TTC549 (cell line): ENCODE measurements around the gene HBA1.
"Not testable (repeated sequence)": the region's sequence is repeated elsewhere in the genome, so short reads cannot be mapped to it uniquely, and the experiment has no call there.

ENCODE experiments used
- FAIRE-seq: peaks from 2 replicates; lab custom pipeline; 2012; peaks lifted over from hg19 to GRCh38; lab: Jason Lieb, UNC

Gene HBA1

DNA sequence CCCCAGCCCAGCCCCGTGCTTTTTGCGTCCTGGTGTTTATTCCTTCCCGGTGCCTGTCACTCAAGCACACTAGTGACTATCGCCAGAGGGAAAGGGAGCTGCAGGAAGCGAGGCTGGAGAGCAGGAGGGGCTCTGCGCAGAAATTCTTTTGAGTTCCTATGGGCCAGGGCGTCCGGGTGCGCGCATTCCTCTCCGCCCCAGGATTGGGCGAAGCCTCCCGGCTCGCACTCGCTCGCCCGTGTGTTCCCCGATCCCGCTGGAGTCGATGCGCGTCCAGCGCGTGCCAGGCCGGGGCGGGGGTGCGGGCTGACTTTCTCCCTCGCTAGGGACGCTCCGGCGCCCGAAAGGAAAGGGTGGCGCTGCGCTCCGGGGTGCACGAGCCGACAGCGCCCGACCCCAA, 474 bp upstream of the HBA1 start:
- not testable (repeated sequence) for FAIRE-seq

DNA sequence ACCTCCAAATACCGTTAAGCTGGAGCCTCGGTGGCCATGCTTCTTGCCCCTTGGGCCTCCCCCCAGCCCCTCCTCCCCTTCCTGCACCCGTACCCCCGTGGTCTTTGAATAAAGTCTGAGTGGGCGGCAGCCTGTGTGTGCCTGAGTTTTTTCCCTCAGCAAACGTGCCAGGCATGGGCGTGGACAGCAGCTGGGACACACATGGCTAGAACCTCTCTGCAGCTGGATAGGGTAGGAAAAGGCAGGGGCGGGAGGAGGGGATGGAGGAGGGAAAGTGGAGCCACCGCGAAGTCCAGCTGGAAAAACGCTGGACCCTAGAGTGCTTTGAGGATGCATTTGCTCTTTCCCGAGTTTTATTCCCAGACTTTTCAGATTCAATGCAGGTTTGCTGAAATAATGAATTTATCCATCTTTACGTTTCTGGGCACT, 928 bp downstream of the HBA1 start:
- no peak for FAIRE-seq

DNA sequence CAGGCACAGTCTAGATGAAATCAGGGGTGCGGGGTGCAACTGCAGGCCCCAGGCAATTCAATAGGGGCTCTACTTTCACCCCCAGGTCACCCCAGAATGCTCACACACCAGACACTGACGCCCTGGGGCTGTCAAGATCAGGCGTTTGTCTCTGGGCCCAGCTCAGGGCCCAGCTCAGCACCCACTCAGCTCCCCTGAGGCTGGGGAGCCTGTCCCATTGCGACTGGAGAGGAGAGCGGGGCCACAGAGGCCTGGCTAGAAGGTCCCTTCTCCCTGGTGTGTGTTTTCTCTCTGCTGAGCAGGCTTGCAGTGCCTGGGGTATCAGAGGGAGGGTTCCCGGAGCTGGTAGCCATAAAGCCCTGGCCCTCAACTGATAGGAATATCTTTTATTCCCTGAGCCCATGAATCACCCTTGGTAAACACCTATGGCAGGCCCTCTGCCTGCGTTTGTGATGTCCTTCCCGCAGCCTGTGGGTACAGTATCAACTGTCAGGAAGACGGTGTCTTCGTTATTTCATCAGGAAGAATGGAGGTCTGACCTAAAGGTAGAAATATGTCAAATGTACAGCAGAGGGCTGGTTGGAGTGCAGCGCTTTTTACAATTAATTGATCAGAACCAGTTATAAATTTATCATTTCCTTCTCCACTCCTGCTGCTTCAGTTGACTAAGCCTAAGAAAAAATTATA, 1.6 kb downstream of the HBA1 start:
- FAIRE-seq: no peak

DNA sequence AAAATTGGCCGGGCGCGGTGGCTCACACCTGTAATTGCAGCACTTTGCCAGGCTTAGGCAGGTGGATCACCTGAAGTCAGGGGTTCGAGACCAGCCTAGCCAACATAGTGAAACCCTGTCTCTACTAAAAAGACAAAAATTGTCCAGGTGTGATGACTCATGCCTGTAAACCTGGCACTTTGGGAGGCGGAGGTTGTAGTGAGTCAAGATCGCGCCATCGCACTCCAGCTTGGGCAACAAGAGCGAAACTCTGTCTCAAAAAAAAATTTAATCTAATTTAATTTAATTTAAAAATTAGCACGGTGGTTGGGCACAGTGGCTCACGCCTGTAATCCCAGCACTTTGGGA, 2.2 kb downstream of the HBA1 start:
- no peak for FAIRE-seq

DNA sequence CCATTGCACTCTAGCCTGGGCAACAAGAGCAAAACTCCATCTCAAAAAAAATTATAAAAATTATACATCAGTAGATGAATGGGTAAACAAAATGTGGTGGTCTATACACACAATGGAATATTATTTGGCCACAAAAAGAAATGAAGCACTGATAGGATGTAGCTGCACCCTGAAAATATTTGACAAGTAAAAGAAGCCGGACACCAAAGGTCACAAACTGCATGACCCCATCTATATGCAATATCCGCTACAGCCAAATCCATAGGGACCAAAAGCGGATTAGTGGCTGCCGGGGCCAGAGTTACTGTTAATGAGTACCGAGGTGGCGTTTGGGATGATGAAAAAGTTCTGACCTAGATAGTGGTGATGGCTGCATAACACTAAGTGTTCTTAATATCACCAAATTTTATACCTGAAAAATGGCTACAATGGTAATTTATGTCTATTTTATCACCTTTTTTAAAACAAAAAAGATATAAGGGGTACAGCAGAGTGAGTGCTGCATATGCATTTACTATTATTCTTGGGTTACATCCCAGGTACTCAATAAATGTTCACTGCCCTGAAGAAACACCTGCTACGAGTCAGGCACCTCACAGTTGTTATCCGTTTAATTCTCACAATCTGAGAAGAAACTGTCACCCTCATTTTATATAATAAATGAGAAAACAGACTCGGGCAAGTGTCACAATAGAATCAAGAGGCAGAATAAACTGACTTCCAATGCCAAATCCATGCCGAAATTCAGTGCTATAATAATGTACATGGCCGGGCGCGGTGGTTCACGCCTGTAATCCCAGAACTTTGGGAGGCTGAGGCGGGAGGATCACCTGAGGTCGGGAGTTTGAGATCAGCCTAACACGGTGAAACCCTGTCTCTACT, 3.0 kb downstream of the HBA1 start:
- FAIRE-seq: no peak

DNA sequence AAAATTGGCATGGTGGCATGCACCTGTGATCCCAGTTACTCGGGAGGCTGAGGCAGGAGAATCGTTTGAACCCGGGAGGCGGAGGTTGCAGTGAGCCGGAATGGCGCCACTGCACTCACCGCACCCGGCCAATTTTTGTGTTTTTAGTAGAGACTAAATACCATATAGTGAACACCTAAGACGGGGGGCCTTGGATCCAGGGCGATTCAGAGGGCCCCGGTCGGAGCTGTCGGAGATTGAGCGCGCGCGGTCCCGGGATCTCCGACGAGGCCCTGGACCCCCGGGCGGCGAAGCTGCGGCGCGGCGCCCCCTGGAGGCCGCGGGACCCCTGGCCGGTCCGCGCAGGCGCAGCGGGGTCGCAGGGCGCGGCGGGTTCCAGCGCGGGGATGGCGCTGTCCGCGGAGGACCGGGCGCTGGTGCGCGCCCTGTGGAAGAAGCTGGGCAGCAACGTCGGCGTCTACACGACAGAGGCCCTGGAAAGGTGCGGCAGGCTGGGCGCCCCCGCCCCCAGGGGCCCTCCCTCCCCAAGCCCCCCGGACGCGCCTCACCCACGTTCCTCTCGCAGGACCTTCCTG, 3.7 kb downstream of the HBA1 start, which contains the start of gene HBQ1:
TSS of gene HBQ1 (plus strand) at position 359 of the 575 bp plus-strand sequence. CDS start at position 387, 28 bp downstream.
- FAIRE-seq: no peak

DNA sequence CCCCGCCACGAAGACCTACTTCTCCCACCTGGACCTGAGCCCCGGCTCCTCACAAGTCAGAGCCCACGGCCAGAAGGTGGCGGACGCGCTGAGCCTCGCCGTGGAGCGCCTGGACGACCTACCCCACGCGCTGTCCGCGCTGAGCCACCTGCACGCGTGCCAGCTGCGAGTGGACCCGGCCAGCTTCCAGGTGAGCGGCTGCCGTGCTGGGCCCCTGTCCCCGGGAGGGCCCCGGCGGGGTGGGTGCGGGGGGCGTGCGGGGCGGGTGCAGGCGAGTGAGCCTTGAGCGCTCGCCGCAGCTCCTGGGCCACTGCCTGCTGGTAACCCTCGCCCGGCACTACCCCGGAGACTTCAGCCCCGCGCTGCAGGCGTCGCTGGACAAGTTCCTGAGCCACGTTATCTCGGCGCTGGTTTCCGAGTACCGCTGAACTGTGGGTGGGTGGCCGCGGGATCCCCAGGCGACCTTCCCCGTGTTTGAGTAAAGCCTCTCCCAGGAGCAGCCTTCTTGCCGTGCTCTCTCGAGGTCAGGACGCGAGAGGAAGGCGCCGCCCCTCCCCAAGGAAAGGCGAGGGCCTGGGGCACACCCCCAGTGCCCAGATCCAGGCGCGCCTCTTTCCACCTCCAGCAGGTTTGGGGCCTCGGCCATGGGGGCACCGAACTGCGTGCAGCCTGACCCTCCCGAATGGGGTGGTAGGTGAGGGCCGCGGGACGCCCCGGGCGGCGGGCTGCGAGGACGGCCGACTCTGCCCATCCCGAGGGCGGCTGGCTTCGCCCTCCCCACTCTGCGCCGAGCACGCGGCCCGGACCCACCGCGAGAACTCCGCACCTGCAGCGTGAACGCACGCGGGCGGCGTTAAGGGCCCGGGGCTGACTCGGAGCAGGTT, 4.4 kb downstream of the HBA1 start:
- FAIRE-seq: no peak

DNA sequence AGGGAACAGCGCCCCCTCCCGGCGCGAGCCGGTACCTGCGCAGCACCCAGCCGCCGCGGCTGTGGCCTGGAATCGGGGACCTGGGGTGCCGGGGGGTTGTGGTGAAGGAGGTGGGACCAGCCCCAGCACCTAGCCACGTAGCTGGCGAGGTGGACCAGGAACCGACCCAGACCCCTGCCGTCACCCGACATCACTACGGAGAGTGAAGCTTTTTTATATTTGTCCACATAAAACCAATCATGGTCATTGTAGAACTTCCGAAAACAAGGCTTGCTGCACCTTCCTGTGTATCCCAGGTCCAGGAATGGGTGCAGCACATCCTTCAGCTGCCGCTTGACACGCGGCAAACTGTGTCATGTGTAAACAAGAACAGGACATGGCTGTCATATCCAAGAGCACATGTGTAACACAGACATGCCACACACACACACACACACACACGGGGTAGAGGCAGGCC, 5.1 kb downstream of the HBA1 start:
- no peak for FAIRE-seq

DNA sequence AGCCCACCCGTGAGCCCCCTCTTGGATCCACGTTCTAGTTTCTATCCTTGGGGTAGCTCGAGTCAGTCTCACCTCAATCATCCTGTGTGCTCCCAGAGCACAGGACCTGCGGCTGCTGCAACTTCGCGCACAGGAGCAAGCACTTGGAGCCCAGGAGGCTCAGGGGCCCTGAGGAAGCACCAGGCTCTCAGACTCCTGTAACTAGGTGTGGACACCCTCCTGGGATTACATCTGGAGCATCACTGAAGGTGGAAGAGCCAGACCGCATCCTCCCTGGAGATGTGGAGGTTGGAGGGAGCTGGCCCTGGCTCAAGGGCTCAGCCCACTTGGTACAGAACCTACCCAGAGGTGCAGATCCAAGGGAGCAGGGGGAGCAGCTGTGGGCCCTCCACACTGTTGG, 6.5 kb downstream of the HBA1 start:
- no peak for FAIRE-seq

DNA sequence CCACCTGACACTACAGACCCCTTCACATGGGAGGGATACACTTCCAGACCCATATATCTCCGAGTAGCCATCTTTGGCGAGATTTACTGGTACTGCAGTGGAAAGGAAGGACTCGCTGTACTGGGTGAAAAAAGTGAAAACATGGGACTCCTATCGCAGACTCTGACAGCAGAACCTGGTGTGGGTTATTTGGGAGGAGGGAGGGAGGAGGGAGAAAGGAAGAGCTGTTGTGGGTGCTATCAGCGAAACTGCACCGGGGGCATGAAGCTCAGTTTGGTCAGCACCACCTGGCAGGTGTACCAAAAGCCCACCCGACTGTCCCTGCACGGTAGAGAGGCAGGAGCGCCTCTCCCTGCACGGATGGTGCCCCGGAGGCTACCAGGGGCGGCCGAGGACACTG, 8.7 kb downstream of the HBA1 start:
- no peak for FAIRE-seq

DNA sequence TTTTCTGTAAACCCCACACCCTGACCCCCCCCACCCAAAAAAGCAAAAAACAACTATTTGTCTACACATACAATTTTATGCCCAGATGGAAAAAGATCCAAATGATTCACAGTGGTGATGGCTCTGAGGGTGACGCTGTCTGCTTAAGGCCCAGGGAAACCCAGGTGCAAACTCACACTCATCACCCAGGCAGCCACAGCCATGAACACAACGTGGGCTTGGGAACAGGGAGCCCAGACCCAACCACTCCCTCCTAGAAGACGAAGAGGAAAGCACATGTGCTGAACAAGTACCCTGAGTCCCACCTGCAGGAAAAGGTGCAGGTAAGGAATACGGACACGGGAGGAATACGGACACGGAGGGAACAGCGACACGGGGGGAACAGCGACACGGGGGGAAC, 9.2 kb downstream of the HBA1 start:
- FAIRE-seq: no peak

DNA sequence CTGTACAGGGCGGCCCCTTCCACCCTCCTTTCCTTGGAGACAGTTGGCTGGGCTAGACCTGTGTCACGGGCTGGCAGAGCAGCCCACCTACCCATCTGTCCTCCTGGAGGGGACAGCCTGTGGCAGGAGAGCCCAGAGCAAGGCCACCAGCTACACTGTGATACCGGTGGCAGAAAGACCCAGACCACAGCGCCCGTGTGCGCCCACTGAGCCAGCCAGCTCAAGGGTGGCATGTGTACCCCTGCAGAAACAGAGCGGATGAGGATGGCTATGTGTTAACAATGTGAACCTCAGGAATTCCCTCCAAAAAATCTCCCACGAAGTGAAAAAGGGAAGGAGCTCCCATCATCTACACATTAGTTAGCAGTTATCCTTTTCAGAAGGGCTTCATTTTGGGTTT, 10.8 kb downstream of the HBA1 start:
- no peak for FAIRE-seq

DNA sequence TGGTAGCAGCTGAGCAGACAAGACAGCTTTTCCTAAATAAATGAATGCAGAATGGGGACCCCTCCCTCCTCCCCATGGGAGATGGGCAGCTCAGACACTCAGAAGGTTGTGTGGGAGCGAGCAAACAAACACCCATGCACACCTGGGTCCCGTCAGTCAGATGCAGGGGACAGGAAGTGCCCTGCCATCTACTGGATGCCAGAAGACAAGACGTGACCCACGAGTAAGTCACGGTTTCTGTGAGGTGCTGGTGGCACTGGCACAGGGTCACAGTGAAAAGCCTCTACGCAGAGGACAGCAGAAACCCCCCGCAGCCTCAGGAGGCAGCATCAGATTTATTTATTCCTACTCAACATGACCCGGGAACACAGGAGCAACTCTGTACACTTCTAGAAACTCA, 12.2 kb downstream of the HBA1 start:
- FAIRE-seq: no peak

DNA sequence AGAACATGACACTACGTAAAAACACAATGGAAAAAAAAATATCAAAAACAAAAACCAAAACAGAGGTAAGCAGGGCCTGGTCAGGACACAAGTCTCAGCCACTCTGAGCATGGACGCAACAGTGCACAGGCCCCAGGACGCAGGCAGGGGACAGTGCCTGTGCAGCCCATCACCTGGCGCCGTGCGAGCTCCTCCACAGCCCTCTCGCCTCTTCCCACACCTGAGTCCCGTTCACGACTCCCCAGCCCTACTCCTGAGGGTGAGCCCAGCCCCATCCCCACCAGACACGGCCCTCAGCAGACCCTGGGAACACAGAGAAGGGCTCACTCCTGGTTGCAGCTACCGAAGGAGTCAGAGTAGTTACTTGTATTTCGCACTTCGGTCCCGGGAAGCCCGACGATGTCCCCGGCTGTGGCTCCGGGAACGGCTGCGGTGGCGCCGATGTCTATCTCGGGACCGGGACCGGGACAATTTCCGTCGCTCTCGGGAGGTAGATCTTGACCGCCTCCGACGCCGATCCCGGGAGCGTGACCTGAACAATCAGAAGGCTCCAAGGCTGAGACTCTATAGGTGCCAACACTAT, 13.2 kb downstream of the HBA1 start:
- FAIRE-seq: no peak

DNA sequence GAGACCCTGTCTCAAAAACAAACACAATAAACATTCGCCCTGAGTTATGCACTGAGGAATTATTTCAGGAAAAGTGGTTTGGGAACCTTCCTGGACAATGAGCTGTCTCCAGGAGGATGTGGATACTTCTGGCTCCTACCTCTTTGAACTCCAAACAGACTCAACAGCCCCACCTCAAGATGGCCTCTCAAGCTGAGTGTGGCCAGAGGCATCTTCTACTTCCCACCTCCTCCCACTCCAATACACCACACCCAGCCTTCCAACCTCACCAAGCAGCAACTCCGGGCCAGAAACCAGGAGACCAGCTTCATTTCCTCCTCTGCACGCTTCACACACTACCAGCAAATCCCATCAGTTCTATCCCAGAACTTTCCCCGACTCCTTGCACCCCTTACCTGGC, 15.4 kb downstream of the HBA1 start:
- no peak for FAIRE-seq

DNA sequence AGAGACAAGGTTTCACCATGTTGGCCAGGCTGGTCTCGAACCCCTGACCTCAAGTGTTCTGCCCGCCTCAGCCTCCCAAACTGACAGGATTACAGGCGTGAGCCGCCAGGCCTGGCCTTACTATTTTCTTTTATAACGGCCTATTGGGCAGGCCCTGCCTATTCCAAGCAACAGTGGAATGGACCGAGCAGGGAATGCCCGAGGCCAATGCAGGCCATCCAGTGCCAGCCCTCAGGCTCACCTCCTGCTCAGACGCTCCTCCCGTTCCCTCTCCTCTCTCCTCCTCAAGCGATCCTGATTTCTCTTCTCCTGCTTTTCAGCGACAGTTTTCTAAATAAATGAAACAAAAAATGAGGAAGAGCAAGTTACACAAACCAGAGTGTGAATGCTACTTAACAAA, 16.2 kb downstream of the HBA1 start:
- FAIRE-seq: no peak

DNA sequence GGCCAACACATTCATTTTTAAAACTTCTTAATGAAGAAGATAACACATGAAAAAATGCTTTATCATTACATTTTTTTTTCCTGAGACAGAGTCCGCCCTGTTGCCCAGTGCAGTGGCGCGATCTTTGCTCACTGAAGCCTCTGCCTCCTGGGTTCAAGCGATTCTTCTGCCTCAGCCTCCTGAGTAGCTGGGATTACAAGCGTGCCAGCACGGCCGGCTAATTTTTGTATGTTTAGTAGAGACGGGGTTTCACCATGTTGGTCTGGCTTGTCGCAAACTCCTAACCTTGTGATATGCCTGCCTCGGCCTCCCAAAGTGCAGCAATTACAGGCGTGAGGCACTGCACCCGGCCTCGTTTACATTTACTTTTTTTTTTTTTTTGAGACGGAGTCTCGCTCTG, 17.0 kb downstream of the HBA1 start:
- no peak for FAIRE-seq

DNA sequence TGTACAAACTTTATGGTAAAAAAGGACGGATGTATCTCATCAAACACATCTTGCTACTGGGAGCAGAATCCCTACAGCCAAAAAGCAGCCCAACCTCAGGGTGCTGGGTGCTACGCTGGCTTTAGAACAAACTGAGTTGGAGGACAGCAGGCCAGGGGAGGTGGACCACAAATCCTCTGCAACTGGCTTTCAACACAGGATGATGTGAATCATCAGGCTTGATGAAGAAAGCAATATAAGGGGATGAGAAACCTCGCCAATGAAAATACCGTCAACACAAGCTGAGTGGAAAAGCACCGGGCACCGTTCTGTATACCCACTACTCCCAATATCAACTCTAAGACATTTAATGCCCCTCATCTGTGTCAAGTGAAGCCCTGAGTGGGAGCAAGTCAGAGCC, 18.0 kb downstream of the HBA1 start:
- FAIRE-seq: no peak

DNA sequence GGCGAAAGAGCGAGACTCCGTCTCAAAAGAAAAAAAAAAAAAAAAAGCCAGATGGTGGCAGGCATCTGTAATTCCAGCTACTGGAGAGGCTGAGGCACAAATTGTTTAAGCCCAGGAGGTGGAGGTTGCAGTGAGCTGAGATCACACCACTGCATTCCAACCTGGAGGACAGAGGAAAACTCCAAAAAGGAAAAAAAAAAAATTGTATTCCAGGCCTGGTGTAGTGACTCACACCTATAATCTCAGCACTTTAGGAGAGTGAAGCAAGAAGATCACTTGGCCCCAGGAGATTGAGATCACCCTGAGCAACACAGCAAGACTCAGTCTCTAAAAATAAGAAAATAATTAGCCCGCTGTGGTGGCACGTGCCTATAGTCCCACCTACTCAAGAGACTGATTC, 23.9 kb downstream of the HBA1 start:
- no peak for FAIRE-seq

DNA sequence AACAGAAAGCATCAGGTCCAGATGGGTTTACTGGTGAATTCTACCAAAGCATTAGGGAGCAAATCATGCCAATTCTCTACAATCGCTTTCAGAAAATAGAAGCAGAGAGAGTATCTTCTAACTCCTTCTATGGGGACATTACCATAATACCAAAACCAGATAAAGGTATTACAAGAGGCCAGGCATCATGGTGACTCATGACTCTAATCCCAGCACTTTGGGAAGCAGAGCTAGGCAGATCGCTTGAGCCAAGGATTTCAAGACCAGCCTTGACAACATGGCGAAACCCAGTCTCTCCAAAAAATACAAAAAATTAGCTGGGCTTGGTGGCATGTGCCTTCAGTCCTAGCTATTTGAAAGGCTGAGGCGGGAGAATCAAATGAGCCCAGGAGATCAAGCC, 26.8 kb downstream of the HBA1 start:
- FAIRE-seq: no peak

DNA sequence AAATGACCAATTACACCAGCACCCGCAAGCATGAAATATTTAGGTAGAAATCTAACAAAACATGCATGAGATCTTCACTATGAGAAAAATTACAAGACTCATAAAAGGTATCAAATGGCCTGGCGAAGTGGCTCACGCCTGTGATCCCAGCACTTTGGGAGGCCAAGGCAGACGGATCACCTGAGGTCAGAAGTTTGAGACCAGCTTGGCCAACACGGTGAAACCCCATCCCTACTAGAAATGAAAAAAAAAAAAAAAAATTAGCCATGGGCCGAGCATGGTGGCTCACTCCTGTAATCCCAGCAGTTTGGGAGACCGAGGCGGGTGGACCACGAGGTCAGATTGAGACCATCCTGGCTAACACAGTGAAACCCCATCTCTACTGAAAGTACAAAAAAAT, 27.6 kb downstream of the HBA1 start:
- not testable (repeated sequence) for FAIRE-seq

DNA sequence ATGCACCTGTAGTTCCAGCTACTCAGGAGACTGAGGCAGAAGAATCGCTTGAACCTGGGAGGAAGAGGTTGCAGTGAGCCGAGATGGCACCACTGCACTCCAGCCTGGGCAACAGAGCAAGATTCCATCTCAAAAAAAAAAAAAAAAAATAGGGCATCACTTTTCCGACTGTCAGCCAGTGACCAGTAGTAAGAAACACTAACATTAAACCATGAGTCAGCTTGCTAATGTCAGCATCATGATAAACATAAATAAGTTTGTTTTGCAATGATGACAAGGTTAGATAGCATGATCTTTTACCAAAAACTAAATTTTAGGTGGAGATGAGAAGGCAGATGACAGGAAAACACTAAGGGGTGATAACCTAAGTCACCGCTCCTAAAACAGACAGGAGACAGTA, 32.9 kb downstream of the HBA1 start:
- not testable (repeated sequence) for FAIRE-seq
